ENCODE results near the gene NIPAL1. TPM values are rescaled to one million over a fixed set of nuclear protein-coding genes. Genes with fewer than 3 reads are reported as not detected.
"Not testable (repeated sequence)": the region's sequence is repeated elsewhere in the genome, so short reads cannot be mapped to it uniquely, and the experiment has no call there.

NIPAL1 gene
- under 1 TPM; 0.28 to 0.48 TPM for total RNA-seq
- long read RNA-seq, donor 1, partial matches to known transcripts: 0 of 1 reads
- long read RNA-seq, donor 1, other reads (novel, unspliced or antisense): 1 of 1 reads
- long read RNA-seq, donor 2, full-length matches to known transcripts: 1 of 1 reads
- long read RNA-seq, donor 2, partial matches to known transcripts: 0 of 1 reads
- long read RNA-seq, donor 2, other reads (novel, unspliced or antisense): 0 of 1 reads

DNA sequence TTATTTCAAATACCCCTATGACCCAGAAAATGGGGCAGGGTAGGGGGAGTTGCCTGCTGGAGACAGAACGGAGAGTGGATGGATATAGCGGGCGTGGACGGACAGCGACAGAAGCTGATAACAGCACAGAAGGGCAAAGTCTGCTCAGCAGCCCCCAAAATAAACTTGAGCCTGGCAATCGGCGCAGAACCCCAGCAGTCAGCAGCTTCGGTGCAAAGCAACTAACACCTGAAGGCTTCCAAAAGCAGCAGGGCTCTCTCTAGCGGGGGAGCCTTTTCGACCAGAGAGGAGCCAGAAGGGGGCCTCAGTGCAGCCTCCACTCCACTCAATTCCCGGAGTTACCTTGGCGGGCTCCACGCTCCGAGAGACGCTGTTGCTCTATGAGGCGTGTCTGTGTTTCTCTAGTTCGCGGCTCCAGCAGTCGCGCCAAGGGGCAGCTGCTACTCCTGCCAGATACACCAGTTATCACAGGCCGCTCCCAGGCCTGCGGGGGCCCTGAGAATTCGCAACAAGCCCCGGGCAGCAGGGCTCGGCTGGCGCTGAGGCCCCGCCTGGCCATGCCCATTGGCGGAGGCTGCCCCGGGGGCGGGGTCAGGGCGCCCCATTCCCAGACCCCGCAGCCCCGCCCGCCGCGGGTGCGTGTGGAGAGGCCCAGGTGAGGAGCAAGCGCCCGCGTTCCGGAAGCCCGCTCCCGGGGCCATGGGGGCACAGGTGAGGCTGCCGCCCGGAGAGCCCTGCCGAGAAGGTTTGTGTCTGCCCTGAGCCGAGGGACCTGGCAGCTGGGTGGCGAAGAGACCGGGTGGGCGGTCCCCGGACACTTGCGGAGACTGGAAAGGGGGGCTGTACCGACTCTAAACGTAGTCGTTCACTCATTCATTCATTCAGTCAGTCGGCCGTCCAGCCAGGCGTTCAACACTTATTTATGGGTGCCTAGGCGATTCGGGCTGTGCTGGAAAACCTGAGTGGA is at the start of gene NIPAL1, which contains the start of gene CNGA1:
Gene NIPAL1, plus strand, starts transcription at position 632 of the 967 bp plus-strand sequence. Its CDS starts 68 bp downstream, at position 700.
Gene CNGA1, minus strand, starts transcription at position 541 of the 967 bp plus-strand sequence. CDS start 63,992 bp downstream, outside the sequence.
- intact Hi-C loops (cut with DNase I): loop anchor here in 1 of 2 donors (10.0 kb wide), 1 partner anchor 68 kb away; no protein-coding TSS in a partner anchor
- no peak for DNase-seq (ENCODE audit: low spot score)

DNA sequence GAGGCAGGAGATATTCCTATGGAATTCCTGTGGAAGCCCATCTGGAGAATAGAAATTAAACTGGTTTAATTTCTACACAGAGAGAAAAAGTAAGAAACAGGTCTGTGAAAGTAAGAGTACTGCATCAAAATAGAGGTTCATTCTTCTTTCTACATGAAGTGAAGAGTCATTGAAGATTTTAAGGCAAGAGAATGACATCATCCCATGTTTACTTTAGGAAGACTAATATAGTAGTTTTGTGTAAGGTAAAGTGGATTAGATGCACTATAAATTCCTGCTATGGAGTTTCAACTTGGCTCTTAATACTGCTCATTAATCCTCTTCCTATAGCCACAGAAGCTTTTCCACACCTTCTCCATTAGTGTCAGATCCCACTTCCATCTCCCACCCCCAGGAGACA is 47.7 kb upstream of the NIPAL1 start:
- no peak for DNase-seq (ENCODE audit: low spot score)
- intact Hi-C loops (cut with DNase I): no loop called here

DNA sequence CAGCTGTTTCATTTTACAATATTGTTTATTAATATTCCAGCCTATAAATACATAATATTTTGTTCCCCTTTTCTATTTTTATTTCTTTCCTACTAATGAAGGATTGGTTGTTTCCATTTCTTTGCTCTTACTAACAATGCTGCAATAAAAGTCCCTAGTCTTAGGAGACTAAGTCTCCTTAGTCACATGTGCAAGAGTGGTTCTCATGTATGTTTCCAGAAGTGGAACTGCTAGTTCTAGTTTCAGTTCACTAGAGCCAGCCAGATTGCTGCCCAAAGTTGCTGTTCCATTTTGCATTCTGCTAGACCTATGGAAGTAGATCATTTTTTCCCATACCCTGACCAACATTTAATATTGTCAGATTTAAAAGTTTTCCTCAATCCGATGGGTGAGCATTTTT is 44.4 kb upstream of the NIPAL1 start:
- no peak for DNase-seq (ENCODE audit: low spot score)
- intact Hi-C loops (cut with DNase I): no loop called here

DNA sequence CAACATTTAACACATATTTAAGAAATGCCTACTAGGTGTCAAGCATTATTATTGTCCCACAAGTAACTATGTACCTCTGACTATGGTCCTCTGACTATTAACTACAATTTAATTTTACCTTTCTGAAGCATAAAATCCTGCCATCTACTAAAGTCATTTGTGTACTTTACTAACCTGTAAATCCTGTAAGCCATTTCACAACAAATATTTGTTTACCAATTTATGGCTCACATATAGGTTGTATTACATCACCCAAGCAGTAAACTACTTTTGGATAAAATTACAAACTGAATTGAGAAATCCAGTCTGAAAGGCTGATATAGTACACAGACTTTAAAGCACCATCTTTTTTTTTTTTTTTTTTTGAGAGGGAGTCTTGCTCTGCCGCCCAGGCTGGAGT is 43.9 kb upstream of the NIPAL1 start:
- DNase-seq (ENCODE audit: low spot score): no peak
- intact Hi-C loops (cut with DNase I): no loop called here

DNA sequence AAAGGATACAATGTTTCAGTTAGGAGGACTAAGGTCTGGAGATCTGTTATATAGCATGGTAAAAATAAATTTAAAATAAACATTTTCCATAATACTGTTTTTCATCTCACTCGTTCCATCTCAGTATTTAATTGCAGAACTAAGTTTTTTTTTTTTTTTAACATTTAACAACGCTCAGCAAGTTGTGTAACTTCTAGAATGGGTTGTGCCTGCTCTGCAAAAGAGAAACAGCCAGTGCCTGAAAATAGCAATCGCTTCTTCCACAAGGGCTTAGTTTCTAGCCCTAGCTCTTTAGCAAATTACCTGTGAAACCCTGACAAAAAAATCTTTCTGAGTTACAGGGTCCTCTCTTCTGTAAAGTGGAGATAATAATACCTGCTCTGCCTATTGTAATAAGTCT is 42.0 kb upstream of the NIPAL1 start:
- no peak for DNase-seq (ENCODE audit: low spot score)
- intact Hi-C loops (cut with DNase I): no loop called here

DNA sequence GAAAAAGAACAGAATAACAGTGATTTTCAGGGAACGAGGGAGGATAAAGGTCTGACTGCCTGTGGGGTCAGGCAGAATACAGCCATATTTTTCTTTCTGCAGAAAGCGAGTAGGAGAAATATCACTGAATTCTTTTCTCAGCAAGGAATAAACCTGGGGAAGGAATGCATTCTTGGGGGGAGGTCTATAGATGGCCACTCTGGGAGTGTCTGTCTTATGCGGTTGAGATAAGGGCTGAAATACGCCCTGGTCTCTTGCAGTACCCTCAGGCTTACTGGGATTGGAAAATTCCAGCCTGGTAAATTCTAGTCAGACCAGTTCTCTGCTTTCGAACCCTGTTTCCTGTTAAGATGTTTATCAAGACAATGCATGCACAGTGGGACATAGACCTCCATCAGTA is 26.4 kb upstream of the NIPAL1 start:
- intact Hi-C loops (cut with DNase I): no loop called here
- DNase-seq (ENCODE audit: low spot score): no peak

DNA sequence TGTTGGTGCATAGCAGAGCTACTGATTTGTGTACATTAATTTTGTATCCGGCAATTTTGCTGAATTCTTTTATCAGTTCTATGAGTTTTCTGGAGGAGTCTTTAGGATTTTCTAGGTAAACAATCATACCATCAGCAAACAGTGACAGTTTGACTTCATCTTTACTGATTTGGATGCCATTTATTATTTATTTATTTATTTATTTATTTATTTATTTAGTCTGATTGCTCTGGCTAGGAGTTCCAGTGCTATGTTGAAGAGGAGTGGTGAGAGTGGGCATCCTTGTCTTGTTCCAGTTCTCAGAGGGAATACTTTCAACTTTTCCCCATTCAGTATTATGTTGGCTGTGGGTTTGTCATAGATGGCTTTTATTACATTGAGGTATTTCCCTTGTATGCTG is 24.1 kb upstream of the NIPAL1 start:
- intact Hi-C loops (cut with DNase I); DNase-seq (ENCODE audit: low spot score): not testable (repeated sequence)

DNA sequence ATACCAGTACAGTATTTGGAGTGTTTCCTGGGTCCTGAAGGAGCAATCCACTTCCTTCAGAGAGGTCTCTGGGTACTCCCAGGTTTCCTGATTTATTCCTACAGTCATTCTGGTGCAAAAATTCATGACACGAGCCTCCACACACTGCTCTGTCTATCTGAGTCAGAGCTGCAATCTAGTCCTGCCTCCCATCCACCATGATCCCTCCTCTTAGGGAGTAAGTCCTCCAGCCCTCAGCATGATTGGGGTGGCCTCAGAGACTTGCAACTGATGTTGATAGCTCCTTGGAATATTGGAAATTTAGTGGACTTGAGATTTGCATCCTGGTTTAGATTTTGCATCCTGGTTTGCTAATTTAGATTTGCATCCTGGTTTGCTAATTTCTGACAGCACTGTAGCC is 20.6 kb upstream of the NIPAL1 start:
- DNase-seq (ENCODE audit: low spot score): no peak
- intact Hi-C loops (cut with DNase I): no loop called here

DNA sequence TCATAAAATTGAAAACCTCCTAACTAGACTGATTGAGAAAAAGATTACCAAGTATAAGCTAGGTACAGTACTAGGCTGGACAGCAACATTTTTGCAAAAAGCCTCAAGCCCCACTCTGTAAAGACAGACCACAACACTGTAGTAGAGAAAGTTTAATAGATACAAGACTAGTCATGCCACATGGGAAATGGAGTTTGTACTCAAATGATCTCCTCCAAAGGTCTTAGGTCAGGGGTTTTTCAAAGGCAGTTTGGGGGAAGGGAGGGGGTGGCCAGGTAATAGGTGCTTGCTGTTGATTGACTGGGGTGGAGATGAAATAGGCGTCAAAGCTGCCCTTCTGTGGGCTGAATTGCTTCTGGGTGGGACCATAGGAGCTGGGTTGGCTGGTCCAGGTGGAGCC is 14.3 kb upstream of the NIPAL1 start:
- DNase-seq (ENCODE audit: low spot score): no peak
- intact Hi-C loops (cut with DNase I): loop anchor here in 1 of 2 donors (10.0 kb wide), 1 partner anchor 83 kb away; no protein-coding TSS in a partner anchor

DNA sequence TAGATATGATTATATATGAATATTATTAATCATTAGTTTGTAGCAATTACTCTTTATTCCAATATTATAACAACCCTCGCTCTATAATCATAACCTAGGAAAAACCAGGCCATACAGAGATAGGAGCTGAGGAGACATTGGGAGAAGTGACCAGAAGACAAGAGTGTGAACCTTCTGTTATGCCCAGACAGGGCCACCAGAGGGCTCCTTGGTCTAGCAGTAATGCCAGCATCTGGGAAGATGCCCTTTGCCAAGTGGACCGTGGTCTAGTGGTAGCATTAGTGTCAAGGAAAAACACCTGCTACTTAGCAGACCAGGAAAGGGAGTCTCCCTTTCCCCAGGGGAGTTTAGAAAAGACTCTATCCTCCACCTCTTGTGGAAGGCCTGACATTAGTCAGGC is 13.0 kb upstream of the NIPAL1 start:
- not testable (repeated sequence) for DNase-seq (ENCODE audit: low spot score)
- intact Hi-C loops (cut with DNase I): loop anchor here in 1 of 2 donors (10.0 kb wide), 1 partner anchor 81 kb away; no protein-coding TSS in a partner anchor

DNA sequence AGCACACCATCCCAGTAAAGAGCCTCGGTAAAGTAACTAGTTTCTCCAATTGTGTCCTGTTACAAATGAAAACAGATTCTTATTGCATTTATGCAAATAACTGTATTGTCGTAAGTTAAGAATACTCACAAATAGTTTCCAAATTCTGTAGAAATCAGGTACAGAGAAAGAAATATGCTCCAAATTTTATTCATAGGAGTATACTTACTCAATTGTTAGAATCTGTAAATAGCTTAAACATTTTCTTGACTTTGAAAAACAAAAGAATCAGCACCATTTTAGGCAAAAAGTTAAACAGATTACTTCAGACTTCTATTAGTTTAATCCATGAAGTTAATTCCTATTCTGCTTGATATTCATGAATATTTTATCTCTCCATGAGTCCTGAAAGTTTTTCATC is 10.8 kb upstream of the NIPAL1 start:
- no peak for DNase-seq (ENCODE audit: low spot score)
- intact Hi-C loops (cut with DNase I): loop anchor here in 1 of 2 donors (10.0 kb wide), 1 partner anchor 79 kb away; no protein-coding TSS in a partner anchor

DNA sequence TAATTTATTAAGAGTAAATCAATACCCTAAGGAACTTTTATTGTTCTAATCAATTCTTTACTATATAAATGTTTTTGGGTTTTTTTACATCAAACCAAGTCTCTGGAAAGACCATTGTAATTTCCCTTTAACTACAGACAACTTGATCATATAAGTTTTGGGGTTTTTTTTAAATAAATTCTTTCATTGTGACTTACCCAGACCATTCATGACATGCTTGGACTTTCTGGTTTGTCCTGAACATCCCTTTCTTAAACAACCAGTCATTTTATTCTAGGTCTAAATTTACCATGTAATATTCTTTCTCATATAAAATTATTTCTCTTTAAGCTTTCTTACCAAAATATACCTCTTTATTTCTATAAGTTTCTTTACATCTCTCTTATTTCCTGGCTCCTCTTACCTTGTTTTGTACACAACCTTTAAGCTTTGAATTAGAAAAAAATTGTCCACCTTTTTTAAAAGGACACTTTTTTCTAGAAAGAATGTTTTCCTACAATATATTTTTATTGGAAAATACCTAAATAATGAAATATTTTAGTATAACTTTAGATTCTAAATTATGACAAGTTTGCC is 8.5 kb upstream of the NIPAL1 start:
- intact Hi-C loops (cut with DNase I): loop anchor here in 1 of 2 donors (10.0 kb wide), 1 partner anchor 77 kb away; no protein-coding TSS in a partner anchor
- no peak for DNase-seq (ENCODE audit: low spot score)

DNA sequence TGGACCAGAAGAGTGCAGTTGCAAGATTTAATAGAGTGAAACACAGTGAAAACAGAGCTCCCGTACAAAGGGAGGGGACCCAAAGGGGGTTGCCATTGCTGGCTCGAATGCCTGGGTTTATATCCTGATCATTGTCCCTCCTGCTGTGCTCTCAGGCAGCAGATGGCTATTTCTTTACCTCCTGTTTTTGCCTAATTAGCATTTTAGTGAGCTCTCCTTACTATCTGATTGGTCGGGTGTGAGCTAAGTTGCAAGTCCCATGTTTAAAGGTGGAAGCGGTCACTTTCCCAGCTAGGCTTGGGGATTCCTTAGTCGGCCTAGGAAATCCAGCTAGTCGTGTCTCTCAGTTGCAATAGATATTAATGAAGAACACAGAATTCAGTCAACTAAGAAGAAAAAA is 5.7 kb upstream of the NIPAL1 start:
- DNase-seq (ENCODE audit: low spot score): not testable (repeated sequence)
- intact Hi-C loops (cut with DNase I): loop anchor here in 1 of 2 donors (10.0 kb wide), 1 partner anchor 74 kb away; no protein-coding TSS in a partner anchor

DNA sequence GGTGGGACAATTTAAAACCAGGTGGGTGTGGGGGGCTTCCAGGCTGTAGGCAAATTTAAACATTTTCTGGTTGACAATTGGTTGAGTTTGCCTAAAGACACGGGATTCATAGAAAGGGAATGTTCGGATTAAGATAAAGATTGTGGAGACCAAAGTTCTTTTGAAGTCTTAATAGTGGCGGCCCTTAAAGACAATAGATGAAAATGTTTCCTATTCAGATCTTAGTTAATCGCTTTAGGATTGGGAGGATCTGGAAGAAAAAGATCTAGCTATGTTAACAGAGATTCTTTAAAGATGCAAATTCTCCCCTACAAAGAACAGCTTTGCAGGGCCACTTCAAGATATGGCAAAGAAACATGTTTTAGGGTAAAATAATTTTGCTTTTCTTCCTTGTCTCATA is 4.8 kb upstream of the NIPAL1 start:
- intact Hi-C loops (cut with DNase I): loop anchor here in 1 of 2 donors (10.0 kb wide), 1 partner anchor 73 kb away; no protein-coding TSS in a partner anchor
- no peak for DNase-seq (ENCODE audit: low spot score)

DNA sequence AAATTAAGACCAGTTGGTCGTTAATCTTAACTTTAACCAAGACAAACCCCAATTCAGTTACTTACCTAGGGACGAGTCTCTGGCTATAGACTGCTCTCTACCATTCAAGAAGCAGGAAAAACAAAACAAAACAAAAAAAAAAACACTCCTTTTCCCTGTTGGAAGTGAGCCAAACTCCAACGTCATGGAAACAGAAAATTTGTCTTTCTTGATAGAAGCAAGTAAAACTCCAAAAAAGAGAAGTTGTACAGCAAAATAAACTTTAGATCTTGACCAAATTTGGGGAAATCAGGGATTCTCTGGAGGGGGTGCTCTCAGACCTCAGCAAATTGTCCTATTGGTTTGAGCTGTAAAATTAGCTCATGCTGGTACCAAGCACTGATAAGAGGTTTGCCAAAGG is 3.7 kb upstream of the NIPAL1 start:
- intact Hi-C loops (cut with DNase I): loop anchor here in 1 of 2 donors (10.0 kb wide), 1 partner anchor 72 kb away; no protein-coding TSS in a partner anchor
- DNase-seq (ENCODE audit: low spot score): no peak

DNA sequence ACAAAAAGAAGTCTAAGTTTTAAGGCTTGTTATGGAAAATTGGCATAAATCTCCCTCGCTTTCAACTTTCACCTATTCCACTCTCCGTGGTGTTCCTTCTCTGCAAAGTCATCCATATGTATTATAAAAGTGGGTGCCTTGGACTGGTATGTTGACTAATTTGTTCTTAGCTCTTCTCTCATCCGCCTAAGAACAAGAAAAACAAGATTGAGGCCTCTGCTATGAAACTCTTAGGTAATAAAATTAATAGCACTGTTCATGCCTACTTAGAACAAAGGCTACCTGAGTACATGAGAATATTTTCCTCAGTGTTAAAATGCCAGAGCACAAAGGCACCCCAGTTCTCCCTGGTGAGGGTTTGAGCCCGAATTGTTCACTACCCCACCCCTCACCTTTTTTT is 1.4 kb upstream of the NIPAL1 start:
- intact Hi-C loops (cut with DNase I): loop anchor here in 1 of 2 donors (10.0 kb wide), 1 partner anchor 70 kb away; no protein-coding TSS in a partner anchor
- no peak for DNase-seq (ENCODE audit: low spot score)

DNA sequence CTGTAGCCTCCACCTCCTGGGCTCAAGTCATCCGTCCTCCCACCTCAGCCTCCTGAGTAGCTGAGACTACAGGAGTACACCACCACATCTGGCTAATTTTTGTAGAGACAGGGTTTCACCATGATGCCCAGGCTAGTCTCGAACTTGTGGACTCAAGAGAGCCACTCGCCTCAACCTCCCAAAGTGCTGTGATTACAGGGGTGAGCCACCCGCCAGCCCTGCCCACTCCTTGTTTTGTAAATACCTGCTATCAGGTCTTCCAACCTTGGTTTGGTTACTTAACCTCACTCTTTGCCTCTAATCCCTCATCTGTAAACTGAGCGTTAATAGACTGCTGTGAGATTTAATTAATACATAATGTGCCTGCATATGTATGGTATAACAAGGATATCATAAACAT is 894 bp upstream of the NIPAL1 start:
- DNase-seq (ENCODE audit: low spot score): no peak
- intact Hi-C loops (cut with DNase I): loop anchor here in 1 of 2 donors (10.0 kb wide), 1 partner anchor 69 kb away; no protein-coding TSS in a partner anchor

DNA sequence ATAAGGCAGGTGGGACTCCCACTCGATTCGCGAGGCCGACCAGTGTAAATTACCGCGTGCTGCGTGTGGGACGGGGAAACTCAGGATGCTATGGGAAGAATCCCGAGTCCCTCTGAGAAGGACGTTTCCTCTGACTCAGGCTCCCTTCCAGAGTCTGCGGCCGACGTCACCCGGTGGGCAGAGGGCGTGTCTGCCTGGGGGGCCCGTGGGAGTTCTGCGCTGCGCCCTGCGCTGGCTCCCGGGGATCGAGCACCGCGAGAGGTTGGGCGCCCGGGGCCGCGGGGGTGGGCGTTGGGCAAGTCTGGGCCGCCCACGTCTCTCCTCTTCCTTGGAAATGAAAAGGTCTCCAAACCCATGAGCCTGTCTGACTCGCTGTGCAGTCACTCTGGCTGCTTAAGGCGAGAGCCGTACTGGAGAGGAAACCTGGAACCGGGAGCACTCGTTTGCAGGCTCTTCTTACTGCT is 568 bp downstream of the NIPAL1 start:
- intact Hi-C loops (cut with DNase I): loop anchor here in 1 of 2 donors (10.0 kb wide), 1 partner anchor 68 kb away; no protein-coding TSS in a partner anchor
- DNase-seq (ENCODE audit: low spot score): peak; percentile 87

DNA sequence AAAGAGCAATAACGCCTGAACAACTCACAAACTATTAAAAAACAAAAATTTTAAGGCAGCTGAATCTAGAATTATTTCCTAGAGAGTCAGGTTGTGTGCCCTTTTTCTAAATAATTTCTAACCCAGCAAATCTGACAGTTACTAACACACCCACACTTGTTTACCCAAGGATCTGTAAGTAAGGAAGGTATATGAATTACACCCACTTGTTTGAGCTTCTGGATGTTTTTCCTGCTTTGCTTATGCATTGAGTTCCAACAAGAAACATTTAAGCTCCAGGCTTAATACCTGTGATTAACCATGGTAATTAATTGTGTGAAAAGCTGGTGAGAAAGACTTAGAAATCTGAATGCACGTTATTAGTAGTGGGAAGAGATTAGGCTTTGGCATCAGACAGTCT is 1.5 kb downstream of the NIPAL1 start:
- intact Hi-C loops (cut with DNase I): loop anchor here in 1 of 2 donors (10.0 kb wide), 1 partner anchor 67 kb away; no protein-coding TSS in a partner anchor

More for the DNA sequence above, 1.5 kb downstream of the NIPAL1 start:
- no peak for DNase-seq (ENCODE audit: low spot score)
